HFFc6 (cell line): ENCODE data around the gene PRRT2. TPM values are rescaled to one million over a fixed set of nuclear protein-coding genes. Genes with fewer than 3 reads are reported as not detected.

Source experiments
- DNase-seq: peaks from one replicate; pipeline ENCODE4 v3.0.0-alpha.2; 2018
- H3K27ac Mint-ChIP-seq: 2 replicates; pipeline ENCODE4 v1.8.0; 2020; ENCODE audit warnings: mild to moderate bottlenecking, mixed read lengths
- H3K27me3 Mint-ChIP-seq: 2 replicates; pipeline ENCODE4 v1.8.0; 2021; ENCODE audit warnings: mild to moderate bottlenecking, moderate library complexity, mixed read lengths; ENCODE audit not compliant: insufficient read depth
- H3K36me3 Mint-ChIP-seq: 2 replicates; pipeline ENCODE4 v1.8.0; 2021; ENCODE audit warnings: low read depth, mixed read lengths
- H3K4me1 Mint-ChIP-seq: 2 replicates; pipeline ENCODE4 v1.8.0; 2020; ENCODE audit warnings: low read depth, mixed read lengths
- H3K4me3 Mint-ChIP-seq: 2 replicates; pipeline ENCODE4 v1.8.0; 2020; ENCODE audit warnings: mild to moderate bottlenecking, moderate library complexity, mixed read lengths
- H3K9me3 Mint-ChIP-seq: 2 replicates; pipeline ENCODE4 v1.8.0; 2020; ENCODE audit warnings: mild to moderate bottlenecking, mixed read lengths
- CTCF ChIP-seq: fragments of 200-600 bp; sonication (generic); IDR thresholded peaks from 2 replicates; pipeline ENCODE4 v1.5.0; 2021; ENCODE audit warnings: antibody characterized with exemption, mild to moderate bottlenecking
- total RNA-seq, 6 experiments: library from RNA; stranded (reverse); fragmentation: NEBNext Ultra II Directional; extraction: Animal tissue kit (Norgen Biotek cat#: 25700); gene quantifications; 2 replicates in 1 of 6; 3 replicates in 5 of 6; pipeline ENCODE4 v1.2.3, GENCODE V29; 2021

Gene PRRT2
- total RNA-seq, 6 experiments from 2014 or later, result 2.9 to 4.3 (median 3.6) TPM

- H3K27ac Mint-ChIP-seq, result peak overlapping the region; percentile 96
- DNase-seq, result peak; percentile 61
- peaks cover 78% of the 10 kb centered on the region for H3K4me1 Mint-ChIP-seq
- peaks cover 5% of the 10 kb centered on the region for H3K27me3 Mint-ChIP-seq
- peak overlapping the region; percentile 94 for H3K4me3 Mint-ChIP-seq
- TF ChIP-seq CTCF, result no peak
- no peaks in the 10 kb centered on the region for H3K9me3 Mint-ChIP-seq
- peaks cover 35% of the 10 kb centered on the region for H3K36me3 Mint-ChIP-seq
Observed at GRCh38 chr16:29816694-29817441, 4.9 kb downstream of the PRRT2 start.

GRCh38 chr16:29818082-29818481, 6.1 kb downstream of the PRRT2 start:
- TF ChIP-seq CTCF, result no peak
- Mint-ChIP-seq H3K36me3 (peaks cover 41% of the 10 kb centered on the region), H3K4me1 (peaks cover 79% of the 10 kb centered on the region), H3K27me3 (peaks cover 5% of the 10 kb centered on the region), H3K9me3 (no peaks in the 10 kb centered on the region), H3K27ac (peak overlapping the region; percentile 29), H3K4me3 (peak overlapping the region; percentile 76)
- DNase-seq, result no peak

- H3K4me3 Mint-ChIP-seq, result peak overlapping the region; percentile 98
- no peak for DNase-seq
- H3K9me3 Mint-ChIP-seq, result no peaks in the 10 kb centered on the region
- peak overlapping the region; percentile 99 for H3K27ac Mint-ChIP-seq
- peak; percentile 36 for TF ChIP-seq CTCF
- H3K4me1 Mint-ChIP-seq, result peaks cover 82% of the 10 kb centered on the region
- peaks cover 41% of the 10 kb centered on the region for H3K36me3 Mint-ChIP-seq
- H3K27me3 Mint-ChIP-seq, result peaks cover 5% of the 10 kb centered on the region
Observed at GRCh38 chr16:29819506-29819905, 7.5 kb downstream of the PRRT2 start.

GRCh38 chr16:29820271-29820701, 8.3 kb downstream of the PRRT2 start, which contains the start of gene MVP:
Gene MVP, plus strand, starts transcription at chr16:29820462. Its CDS starts 10,088 bp downstream, at chr16:29830550.
- peak; percentile 48 for DNase-seq
- H3K36me3 Mint-ChIP-seq, result peaks cover 41% of the 10 kb centered on the region
- H3K4me1 Mint-ChIP-seq, result peaks cover 82% of the 10 kb centered on the region
- no peaks in the 10 kb centered on the region for H3K9me3 Mint-ChIP-seq
- no peak for TF ChIP-seq CTCF
- peaks cover 10% of the 10 kb centered on the region for H3K27me3 Mint-ChIP-seq
- peak within 1 kb of the TSS; percentile 98 for H3K4me3 Mint-ChIP-seq
- peak within 1 kb of the TSS; percentile 99 for H3K27ac Mint-ChIP-seq

GRCh38 chr16:29820730-29821642, 9.0 kb downstream of the PRRT2 start:
- Mint-ChIP-seq H3K4me1 (peaks cover 82% of the 10 kb centered on the region), H3K27ac (peak overlapping the region; percentile 99), H3K9me3 (no peaks in the 10 kb centered on the region), H3K36me3 (peaks cover 41% of the 10 kb centered on the region), H3K27me3 (peaks cover 10% of the 10 kb centered on the region), H3K4me3 (peak overlapping the region; percentile 98)
- no peak for DNase-seq
- no peak for TF ChIP-seq CTCF
